HG03469 (cell line): ENCODE measurements around the gene KCNK18.
A peak's percentile ranks its signal among the peaks of the same experiment; 100 is the strongest.

Experiments used
- ATAC-seq: cut with Tn5 transposase; IDR thresholded peaks from one replicate; pipeline ENCODE4 v1.9.1; 2021; ENCODE audit warnings: mild to moderate bottlenecking, moderate library complexity, moderate number of reproducible peaks; ENCODE audit not compliant: unreplicated experiment

KCNK18 gene

DNA sequence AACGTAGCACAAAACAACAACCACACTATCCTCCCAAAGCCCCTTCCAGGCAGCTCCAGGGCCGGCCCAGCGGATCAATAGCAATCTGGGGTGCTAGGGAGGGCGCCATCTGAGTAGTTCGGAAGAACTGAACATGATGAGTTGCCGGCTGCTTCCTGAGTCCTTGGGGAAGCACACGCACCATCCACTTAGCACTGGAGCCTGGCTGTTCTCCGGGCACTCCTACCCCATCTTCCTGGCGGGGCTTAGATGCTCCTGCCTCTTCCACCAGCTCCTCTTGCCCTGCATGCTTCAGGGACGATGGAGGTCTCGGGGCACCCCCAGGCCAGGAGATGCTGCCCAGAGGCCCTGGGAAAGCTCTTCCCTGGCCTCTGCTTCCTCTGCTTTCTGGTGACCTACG lies at the start of gene KCNK18:
Gene KCNK18, plus strand, starts transcription at position 301 of the 400 bp plus-strand sequence. Its CDS starts 0 bp downstream, at position 301.
- no peak for ATAC-seq

DNA sequence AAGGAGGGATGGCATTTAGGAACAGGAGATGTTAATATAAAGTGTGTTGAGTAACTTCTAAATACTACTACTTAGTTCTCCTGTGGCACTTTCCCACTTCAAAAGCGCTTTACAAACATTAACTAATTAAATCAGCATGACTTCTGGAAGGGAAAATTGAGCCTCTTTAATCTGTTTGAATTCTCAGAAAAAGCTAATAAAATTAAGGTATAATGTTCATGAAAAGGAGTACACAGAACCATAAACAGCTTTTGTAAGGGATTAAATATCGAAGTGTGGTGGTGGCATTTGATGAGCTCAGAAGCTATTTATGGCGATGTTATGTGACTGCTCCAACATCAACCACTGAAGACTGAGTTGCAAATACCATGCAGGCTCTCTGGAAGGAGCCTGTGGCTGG lies 49.0 kb upstream of the KCNK18 start:
- ATAC-seq: no peak

DNA sequence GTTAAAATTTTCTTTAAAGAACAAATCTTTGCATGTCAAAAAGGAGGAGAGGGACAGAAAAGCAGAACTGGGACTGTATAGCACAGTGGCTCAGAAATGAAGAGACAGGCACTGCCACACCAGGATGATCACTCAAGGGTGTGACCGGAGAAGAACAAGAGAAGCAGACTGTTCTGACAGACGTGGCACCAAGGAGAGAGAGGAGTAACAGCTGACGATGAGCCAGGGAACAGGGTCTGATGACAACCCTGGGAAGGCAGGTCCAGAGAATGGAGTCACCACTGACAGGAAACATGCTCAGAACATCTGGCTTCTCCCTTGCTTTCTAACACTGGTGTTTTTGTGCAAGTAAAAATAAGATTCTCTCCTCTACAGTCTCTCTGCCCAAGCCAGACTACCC lies 44.6 kb upstream of the KCNK18 start:
- ATAC-seq: no peak

DNA sequence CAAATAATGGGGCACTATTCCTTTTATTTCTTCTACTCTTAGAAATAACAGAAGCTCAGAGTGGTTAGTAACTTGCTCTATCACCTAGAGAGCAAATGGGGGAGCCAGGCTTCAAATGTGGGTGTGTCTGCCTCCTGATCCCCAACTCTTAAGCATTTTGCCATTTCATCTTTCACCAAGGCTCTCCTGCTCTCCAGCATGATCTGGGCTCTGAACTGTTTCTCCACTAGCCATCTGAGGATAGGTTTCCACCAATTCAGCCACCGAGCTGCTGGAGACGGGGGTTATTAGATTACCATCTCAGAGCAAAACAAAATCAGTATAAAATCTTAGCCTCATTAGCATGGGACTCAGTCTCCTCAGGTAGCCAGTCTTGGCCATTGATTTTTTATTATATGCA lies 39.0 kb upstream of the KCNK18 start:
- no peak for ATAC-seq

DNA sequence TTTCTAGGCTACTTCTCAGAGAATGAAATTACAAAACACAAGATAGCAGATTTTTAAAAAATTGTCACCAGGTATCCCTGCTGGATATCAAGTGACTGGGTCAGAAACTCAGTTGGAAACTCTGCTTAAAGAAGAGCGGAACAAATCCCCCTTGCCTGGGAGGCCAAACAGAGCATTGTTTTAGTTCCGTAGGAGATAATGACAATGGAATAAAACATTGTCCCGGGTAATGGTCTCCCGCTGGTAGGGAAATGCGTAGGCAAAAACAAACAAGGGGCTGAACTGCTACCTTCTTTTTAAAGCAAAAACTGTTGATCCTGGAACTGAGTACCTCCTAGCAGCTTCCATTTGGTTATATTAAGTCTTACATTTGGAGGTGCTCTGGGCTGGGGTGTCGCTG lies 37.9 kb upstream of the KCNK18 start:
- no peak for ATAC-seq

DNA sequence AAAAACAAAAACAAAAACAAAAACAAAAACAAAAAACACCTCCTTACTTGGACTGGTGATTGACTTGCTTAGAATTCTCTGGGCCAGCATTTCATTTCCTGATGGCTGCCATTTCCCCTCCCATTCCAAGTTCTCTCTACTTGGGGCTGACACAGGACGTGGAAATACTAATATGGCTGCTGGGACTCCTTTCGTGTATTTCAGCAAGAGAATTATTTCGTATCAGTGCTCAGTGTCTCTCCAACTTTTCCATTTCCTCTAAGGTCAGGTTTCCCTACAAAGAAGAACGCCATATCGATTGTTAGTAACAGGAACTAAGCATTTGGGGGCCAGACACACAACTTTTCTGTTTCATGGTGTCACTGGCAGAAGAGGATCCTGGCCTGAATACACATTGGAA lies 36.7 kb upstream of the KCNK18 start:
- ATAC-seq: no peak

DNA sequence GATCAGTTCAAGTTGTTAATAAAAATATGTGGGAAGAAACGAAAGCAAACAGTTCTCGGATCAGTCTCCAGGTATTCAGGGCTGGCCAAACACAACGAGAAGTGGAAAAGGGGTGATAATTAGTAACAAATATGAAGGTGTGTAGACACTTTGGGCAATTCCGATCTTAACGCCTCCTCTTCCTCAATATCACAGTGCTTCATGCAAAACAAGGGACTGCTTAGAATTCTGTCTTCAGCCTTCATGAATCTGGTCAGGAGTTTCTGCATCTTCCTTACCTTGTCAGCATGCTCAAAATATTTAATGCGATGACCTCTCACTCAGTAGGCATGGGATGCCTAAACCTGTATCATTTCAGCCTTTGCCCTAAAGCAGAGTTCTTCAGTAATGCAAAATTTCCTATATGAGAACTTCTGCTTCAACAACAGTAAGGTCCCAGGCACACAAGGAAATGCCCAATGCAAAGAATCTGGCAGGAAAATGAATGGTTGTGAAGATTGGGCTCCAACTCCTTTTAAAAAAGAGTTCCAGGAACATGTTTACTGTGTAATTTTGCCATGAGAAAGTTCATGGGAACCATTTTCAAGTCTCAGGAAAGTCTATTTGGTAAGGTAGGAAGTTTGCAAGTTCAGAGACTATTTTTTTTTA lies 35.8 kb upstream of the KCNK18 start:
- ATAC-seq: no peak

DNA sequence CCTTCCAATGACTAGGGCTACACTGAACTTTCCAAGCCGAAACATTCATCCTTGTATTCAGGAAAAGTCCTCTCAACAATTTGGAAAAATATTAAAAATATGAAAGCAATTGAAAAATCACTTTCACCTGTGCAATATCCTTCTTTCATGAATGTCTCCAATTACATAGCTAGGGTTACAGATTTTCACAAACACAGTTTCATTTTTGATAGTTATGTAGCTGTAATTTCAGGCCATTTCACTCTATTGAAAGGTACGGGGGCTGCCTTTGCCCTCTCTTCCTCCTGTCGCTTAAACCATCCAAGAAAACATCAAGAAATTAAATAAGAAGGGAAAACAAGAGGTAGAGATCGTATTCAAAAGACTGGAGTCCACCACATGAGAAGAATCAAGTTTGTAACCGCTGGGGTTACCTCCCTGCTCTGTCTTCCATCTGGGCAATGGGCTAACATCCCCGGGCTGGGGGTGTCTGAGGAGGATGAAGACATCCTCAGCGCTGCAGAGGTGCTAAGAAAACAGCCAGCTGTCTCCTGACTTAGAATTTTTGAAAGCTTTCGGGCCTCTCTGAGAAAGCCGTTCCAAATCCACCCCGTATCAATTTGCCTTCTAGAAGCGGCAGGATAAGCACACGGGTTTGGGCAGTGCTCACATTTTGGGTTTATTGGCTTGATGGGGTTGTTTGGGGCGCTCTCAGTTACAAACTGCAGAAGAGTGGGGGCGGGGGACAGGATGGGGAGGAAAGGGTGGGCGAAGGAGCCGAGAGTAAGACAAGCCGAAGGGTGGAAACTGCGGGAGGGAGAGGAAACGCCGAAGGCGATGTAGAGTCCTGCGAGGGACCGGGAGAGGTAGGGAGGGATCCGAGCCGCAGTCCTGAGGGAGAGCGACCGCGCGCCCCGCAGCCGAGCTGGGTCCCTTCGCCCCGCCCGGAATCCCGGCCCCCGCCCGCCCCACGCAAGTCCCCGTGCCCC lies 34.9 kb upstream of the KCNK18 start:
- ATAC-seq: no peak

DNA sequence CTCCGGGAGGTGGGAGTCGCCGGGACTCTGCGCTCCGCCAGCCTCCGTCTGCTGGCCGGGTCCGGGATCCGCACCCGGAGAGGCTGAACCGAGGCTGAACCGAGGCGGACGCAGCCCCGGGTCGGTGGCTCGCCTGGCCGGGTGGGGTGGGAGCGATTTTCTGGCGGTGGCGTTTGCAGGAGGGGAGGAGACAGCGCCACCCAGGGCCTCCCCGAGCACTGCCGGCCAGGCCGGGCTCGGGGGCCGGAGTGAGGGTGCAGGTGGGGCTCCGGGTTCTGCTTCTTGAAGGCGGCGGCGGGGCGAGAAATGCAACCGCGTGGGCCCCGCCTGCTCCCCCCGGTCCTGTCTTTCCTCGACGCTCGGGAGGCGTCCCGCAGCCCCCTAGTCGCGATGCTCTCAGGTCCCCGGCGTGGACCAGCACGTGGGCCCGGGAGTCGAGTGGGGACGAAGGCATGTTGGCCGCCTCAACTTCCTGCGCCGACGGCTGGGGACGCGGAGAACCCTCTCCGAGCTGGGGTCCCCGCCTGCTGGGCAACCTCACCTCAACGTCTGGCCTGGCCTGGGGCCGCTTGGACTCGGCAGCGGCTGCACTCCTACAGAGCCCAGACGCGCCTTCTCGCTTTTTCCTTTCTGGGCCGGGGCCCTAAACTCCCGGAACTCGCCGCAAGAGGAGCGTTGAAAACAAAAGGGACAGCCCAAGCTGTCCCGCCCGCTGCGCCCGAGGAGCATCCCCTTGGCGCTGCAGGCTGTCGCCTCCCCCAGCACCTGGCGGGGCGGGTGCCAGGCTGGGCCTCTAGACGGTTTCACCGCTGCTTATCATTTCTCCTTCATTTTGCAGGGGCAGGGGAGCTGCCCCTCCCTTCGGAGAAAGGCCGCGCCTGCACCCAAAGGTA lies 34.0 kb upstream of the KCNK18 start:
- ATAC-seq: no peak

DNA sequence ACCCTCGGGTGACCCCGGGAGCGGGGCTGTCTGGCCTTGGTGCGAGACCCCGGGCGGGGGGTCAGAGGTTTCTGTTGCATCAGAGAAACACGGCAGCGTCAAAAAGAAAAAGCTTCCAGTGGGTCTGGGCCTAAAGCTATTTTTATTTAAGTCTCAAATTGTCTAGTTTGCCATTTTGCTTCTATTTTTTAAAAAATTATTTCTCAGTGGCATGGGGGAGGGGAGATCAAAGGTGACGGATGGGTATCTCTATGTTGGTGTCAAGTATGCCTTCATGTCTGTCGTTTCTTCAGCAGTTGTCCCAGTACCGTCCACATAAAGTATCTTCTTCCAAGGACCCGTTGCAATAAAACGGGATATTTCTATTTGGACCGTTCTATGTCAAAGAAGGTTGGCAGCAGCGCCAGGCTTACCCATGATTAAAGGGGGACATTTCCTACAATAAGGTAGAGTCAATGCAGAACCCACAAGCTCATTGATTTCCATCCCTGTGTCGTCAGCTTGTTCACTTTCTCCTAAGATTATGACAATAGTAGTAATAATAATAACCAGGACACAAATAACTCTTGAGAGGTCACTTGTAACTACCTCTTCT lies 33.2 kb upstream of the KCNK18 start:
- ATAC-seq: no peak

DNA sequence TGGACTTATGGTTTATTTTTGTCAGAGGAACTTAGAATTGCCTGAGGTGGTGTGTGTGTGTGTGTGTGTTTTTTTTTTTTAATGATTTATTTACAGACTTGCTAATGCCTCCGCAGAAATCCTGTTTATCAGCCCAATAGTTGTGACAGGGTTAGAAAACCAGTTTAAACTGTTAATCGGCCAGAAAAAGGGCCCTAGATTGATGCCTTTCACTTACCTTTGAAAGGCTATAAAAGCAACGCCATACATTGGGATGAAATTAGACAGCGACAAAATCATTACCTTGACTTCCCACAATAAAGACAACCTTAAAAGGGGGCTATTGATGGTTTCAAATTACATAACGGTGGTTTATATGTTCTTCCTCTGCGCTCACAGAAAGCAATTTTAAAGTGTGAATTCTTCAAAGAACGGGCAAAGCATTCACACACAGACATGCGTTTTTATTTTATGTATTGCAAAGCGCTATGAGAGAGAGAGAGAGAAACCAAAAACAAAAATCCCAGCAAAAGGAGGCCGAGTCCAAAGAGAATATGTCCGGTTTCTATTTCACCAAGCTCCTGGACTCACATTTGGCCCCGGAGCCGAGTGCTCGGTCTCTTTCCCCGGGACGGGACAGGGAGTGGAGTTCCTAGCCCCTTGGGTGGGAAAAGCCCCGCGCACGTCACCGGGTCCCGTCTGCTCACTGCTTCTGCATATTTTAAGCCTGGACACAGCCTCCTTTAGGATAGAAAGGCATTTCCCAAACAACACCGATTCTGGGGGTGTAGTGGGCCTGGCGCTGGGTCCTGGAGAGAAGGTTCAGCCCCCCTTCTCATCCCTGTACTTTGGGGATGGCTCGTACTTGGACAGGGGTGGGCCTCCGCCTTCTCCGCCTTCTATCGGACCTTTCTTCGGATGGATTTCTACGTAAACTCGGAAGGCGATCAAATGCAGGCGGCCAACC lies 32.4 kb upstream of the KCNK18 start:
- no peak for ATAC-seq

DNA sequence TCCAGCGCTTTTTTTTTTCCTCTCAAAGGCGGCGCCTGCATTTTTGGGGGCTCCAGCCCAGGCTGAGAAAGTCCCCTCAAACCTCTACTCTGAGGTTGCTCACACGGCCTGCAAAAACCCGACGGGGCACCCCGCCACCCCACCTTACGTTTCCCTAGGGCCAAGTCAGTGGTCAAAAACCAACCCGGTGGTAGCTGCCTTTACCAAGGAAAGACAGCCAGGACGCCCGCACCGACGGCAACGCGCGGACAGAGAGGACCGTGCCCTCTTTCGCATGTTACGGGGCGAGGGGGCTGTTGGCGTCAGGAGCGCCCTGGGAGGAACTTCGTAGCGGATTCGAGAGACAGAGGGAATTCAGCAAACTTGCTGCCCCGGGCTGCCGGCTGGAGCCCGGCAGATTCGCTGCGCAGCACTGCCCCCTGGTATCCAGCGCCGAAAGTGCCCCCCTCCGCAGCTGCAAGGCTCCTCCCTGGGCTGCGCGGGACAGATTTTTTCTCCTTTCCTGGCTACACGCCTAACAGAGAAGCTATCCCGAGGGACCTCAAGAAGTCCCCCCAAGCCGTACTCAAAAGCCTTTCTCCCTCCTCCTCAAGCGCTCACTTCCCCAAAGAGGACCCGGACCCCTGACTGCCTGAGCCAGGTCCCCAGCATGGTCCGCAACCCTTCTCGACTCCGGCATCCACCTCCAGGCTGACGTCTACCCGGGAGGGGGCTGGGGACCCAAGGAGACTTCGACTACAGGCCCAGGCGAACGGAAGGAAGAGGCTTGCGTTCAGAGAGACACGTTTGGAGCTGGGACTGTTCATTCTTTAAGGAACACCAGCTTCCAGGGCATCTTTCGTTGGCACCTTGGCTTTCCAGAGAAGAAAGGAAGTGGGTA lies 31.5 kb upstream of the KCNK18 start:
- ATAC-seq: no peak

DNA sequence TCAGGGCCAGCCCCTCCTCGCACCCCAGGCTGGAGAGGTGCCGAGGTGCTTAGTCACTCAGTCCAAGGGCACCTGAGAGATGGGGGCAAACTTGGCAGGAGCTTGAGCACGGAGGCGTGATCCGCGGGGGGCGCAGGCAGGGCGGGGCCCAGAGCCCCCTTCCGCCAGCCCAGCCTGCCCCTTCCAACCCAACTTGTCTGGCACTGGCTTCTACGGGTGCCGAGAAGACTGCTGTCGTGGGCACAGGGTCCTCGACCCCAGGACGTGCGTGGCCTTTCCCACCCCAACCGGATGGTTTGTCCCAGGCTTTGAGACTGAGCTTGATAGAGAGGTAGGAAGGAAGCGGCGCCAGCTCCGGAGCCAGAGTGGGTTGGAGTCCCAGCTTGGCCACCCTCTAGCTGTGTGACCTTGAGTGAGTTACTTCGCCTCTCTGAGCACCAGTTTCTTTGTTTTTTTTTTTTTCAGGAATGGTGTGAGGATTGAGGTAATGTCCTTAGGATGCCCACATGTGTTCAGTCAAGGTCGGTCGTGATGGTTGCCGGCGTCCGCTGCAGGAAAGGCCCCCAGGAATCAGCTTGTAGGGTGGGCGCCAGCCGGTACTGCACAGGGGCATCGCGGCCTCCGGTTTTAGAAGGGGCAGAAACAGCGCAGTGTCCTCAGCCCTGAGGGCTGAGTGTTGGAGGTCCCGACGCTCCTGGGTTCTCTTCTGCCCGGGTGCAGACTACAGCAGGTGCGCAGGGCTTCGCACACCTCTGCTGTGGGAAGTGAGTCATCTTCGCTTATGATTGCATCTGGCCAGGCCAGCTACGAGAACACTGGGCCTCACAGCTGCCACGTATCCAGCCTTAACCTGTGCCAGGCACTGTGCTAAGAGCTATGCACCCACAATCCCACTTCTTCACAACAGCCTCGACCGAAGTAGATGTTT lies 30.6 kb upstream of the KCNK18 start:
- no peak for ATAC-seq

DNA sequence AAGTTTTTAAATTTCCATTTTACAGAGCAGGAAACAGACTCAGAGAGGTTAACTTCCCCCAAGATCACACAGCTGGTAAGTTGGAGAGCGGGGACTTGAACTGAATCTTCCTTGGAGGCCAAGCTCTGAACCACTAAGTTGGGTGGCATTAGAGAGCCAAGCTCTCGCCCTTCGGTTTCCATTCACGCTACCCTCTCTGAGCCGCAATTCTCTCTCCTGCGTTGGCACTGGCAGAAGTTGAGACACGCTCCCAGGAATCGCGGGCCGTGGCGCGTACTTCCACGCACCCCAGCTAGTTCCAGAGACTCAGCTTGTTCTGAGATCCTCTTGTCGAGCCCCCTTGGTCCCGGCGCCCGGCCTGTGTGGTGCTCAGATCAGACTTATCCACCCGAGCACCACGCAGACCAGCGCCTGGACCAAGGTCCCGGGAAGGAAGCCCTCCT lies 29.9 kb upstream of the KCNK18 start:
- no peak for ATAC-seq

DNA sequence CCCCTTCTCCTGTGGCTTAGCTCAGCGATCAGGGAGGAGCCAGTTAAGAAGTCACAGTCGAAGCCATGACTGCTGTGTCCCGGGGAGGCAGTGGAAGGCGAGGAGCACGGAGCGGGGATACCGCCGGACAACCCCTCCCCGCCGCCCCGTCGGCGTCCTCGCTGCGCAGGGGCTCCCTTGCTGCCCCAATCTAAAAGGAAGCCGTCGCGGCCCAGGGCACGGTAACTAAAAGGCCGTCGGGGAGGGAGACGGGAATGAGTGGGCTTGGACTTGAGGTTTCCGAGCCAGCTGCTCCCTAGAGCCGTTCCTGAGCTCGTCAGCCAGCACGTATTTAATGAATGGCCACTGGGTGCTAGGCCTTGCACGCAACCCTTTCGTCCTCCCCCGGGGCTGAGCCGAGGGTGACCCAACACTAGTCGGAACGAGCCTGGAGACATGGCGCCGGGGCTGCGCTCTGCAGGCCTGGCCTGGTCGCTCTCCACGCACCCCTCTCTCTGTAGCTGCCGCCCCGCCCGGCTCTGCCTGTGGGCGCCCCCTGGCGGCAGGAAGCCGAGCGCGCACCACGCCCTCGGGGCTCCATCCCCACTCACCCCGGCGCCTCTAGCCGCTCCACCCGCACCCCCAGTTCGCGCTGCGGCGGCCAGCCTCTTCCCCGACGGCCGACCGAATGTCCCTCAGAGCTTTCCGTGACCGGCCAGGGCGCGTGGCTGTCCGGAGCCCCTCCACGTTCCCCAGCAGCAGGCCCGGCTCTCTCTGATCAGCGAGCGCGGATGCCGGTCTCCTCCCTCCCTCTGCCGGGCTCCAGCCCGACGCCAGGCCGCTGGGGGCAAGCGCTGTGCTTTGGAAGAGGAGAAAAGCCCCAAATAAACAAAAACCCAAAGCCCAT lies 29.3 kb upstream of the KCNK18 start:
- peak; percentile 75 for ATAC-seq

DNA sequence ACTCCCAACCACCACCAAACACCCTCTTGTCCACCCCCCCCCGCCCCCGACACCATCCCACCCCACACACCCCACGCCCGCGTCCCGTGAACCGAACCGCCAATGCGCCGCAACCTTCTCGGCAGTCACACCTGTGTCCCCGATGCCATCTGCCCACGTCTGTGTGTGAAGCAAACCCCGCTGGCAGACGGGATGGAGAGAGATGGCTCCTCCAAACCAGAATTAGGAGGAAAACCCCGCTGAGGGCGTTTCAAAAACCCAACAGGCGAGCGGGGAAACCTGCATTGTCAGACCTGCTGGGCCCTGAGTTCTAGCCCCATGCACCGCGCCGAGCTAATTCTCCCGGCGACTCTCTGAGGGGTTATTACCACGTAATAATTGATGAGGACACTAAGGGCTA lies 28.6 kb upstream of the KCNK18 start:
- no peak for ATAC-seq

DNA sequence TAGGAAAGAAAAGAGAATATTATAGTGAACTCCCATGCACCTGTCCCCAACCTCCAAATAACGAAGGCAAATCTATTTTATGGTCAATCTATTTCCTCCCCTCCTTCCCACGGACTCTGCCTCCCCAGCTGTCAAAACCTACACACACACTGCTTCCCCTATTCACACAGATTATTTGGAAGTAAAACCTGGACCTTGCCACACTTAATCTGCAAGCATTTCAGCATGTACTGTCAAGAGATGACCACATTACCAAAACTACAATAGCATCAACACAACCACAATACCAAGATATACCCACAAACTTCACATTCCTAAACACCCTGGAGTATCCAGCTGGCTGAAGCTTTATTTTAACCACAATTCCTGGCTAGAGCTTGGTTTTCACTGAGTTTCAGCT lies 27.8 kb upstream of the KCNK18 start:
- ATAC-seq: no peak
